C4-2B (cell line): Measurements from ENCODE around the gene ZBTB1.

Experiments
- CTCF ChIP-seq: fragments of 450-650 bp; conservative IDR thresholded peaks from 2 replicates; pipeline ENCODE4 v1.5.1; 2017; ENCODE audit warnings: mild to moderate bottlenecking
- ZFX ChIP-seq: fragments of 450-650 bp; IDR thresholded peaks from 2 replicates; pipeline ENCODE4 v1.6.1; 2017

GRCh38 chr14:64520699-64521098 is 16.1 kb downstream of the ZBTB1 start:
- TF ChIP-seq CTCF (no peak), ZFX (no peak)
